Heart left ventricle (tissue), 13 donors: ENCODE data around the gene ITPK1.

Source experiments
- POLR2A ChIP-seq, 2 donors: fragments of 450-650 bp; IDR thresholded peaks; one replicate each; pipeline ENCODE4 v1.6.1; 2017; ENCODE audit warnings: antibody characterized with exemption in 2 of 2, mild to moderate bottlenecking in 2 of 2, moderate library complexity in 2 of 2
- TF ChIP-seq, protein P1 (sequence below), 12 donors: fragments of 200-600 bp; sonication (generic) in 4 of 12; IDR thresholded peaks; one replicate each; pipeline versions ENCODE4 v1.5.0 to v1.8.0; 2018 to 2022; ENCODE audit warnings: antibody characterized with exemption in 12 of 12, mild to moderate bottlenecking in 5 of 12
- donor health status: ischemic (EF 13 %, LVEDD 7.1; RV severe dilation, severe dysfunction).
- donor health status: DM: no; HTN: yes; CAD: no.
- donor health status: DM: no; HTN: no; CAD: no.
- donor health status: ischemic (EF 25% LVEDD 6.9; RV normal size, moderate dysfunction).
- donor health status: ischemic (EF 25% LVEDD 5.7; RV mildly dilated, moderate dysfunction).
- donor health status: ischemic (EF 35%, LVEDD 5.7; RV mildly dilated, moderate dysfunction).
- donor health status: nonischemic (EF 11% LVEDD 7.7; RV severe dilation, severe dysfunction).
- donor health status: DM: yes; HTN: yes; CAD: no.
- donor health status: PGD.
- donor health status: ischemic (EF 29% LVEDD 5.4; RV normal size, mild dysfunction).
- donor health status: nonischemic (EF 23%, LVEDD 6.1; RV moderate dilation, normal function).

DNA sequence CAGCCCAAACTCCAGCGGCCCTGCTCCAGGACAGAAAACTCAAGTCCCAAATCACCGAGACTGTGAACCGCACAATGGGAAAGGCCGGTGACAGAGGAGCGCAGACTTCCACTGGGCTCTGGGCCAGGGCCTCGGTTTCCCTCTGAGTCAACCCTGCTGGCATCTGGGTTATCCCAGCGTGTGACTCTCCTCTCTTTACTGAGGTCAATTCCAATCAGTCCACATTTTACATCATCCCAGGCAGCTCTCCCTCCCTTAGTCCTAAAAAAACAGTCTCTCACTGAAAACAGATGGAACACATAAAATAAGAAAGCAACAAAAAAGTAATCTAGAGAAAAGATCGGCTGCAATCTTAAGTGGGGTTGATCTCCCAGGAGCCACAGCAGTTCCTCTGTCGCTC lies 36.9 kb downstream of the ITPK1 start:
- TF ChIP-seq, protein P1, sequence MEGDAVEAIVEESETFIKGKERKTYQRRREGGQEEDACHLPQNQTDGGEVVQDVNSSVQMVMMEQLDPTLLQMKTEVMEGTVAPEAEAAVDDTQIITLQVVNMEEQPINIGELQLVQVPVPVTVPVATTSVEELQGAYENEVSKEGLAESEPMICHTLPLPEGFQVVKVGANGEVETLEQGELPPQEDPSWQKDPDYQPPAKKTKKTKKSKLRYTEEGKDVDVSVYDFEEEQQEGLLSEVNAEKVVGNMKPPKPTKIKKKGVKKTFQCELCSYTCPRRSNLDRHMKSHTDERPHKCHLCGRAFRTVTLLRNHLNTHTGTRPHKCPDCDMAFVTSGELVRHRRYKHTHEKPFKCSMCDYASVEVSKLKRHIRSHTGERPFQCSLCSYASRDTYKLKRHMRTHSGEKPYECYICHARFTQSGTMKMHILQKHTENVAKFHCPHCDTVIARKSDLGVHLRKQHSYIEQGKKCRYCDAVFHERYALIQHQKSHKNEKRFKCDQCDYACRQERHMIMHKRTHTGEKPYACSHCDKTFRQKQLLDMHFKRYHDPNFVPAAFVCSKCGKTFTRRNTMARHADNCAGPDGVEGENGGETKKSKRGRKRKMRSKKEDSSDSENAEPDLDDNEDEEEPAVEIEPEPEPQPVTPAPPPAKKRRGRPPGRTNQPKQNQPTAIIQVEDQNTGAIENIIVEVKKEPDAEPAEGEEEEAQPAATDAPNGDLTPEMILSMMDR (IDR thresholded peaks at IDR 0.05) = no peak
- TF ChIP-seq POLR2A (IDR thresholded peaks at IDR 0.05) = no peak
